MCF 10A (cell line): ENCODE data around the gene PCA3. TPM values are rescaled to one million over a fixed set of nuclear protein-coding genes. Genes with fewer than 3 reads are reported as not detected.

ENCODE experiments used
- BruUV-seq: library from RNA; stranded (reverse); fragments of 400-500 nt; replicated peaks from 2 replicates; lab custom pipeline; 2021; lab: Mats Ljungman, UMichigan
- CTCF ChIA-PET: fragments of 300-600 bp; sonication (Branson Sonifier 250); formaldehyde crosslinking; extraction: SDS; loops from one replicate; lab custom pipeline; 2021; ENCODE audit warnings: antibody characterized with exemption, inconsistent platforms; lab: Yijun Ruan, JAX
- POLR2A ChIA-PET: fragments of 300-600, 350-650 bp; sonication (Branson Sonifier 250); formaldehyde crosslinking; extraction: SDS; loops from one replicate; lab custom pipeline; 2020; ENCODE audit warnings: antibody characterized with exemption, inconsistent platforms; lab: Yijun Ruan, JAX
- DNase-seq: peaks from one replicate; pipeline ENCODE4 v3.0.0-alpha.2; 2018; ENCODE audit not compliant: unreplicated experiment
- H3K27ac Mint-ChIP-seq: one replicate; pipeline ENCODE4 v1.8.0; 2022; ENCODE audit warnings: mild to moderate bottlenecking, low read depth, mixed read lengths; ENCODE audit not compliant: unreplicated experiment
- H3K27me3 Mint-ChIP-seq: one replicate; pipeline ENCODE4 v1.8.0; 2022; ENCODE audit warnings: mixed read lengths; ENCODE audit not compliant: insufficient read depth, unreplicated experiment
- H3K36me3 Mint-ChIP-seq: one replicate; pipeline ENCODE4 v1.8.0; 2022; ENCODE audit warnings: mild to moderate bottlenecking, moderate library complexity, mixed read lengths; ENCODE audit not compliant: insufficient read depth, unreplicated experiment
- H3K4me1 Mint-ChIP-seq: one replicate; pipeline ENCODE4 v1.8.0; 2022; ENCODE audit warnings: mixed read lengths; ENCODE audit not compliant: insufficient read depth, unreplicated experiment
- H3K4me3 Mint-ChIP-seq: one replicate; pipeline ENCODE4 v1.8.0; 2022; ENCODE audit warnings: mild to moderate bottlenecking, moderate library complexity, mixed read lengths; ENCODE audit not compliant: unreplicated experiment
- H3K9me3 Mint-ChIP-seq: one replicate; pipeline ENCODE4 v1.8.0; 2022; ENCODE audit warnings: mixed read lengths; ENCODE audit not compliant: unreplicated experiment
- CTCF ChIP-seq: fragments of 200-600 bp; IDR thresholded peaks from one replicate; pipeline ENCODE4 v1.8.0; 2022; ENCODE audit warnings: antibody characterized with exemption, mild to moderate bottlenecking; ENCODE audit not compliant: unreplicated experiment
- intact Hi-C: fragments of 100-400 bp; cut with micrococcal nuclease; formaldehyde crosslinking; loops from 2 replicates; pipeline ENCODE4 v1.14.1; 2022
- total RNA-seq: library from RNA; stranded (reverse); gene quantifications from 2 replicates; pipeline ENCODE4 v1.2.3, GENCODE V29; 2022

The PCA3 gene
- total RNA-seq, 1 experiment from 2014 or later: not detected

- no TSS peak for BruUV-seq
- intact Hi-C loops: no loop called here
Observed at GRCh38 chr9:76733096-76733495, 31.1 kb upstream of the PCA3 start.

GRCh38 chr9:76734716-76735115 lies 29.5 kb upstream of the PCA3 start:
- BruUV-seq: no TSS peak
- Mint-ChIP-seq H3K4me3 (no peak overlapping the region), H3K27me3 (no peaks in the 10 kb centered on the region), H3K36me3 (no peaks in the 10 kb centered on the region), H3K4me1 (no peaks in the 10 kb centered on the region), H3K9me3 (no peaks in the 10 kb centered on the region), H3K27ac (no peak overlapping the region)
- CTCF ChIA-PET: interaction anchor here (0.6 kb wide), 1 partner anchor 252 kb away, joined by 3 read pairs; no protein-coding TSS in a partner anchor
- no peak for DNase-seq
- TF ChIP-seq CTCF: no peak
- POLR2A ChIA-PET: no interaction called here
- intact Hi-C loops: no loop called here

More at GRCh38 chr9:76733096-76733495, 31.1 kb upstream of the PCA3 start:
- CTCF ChIA-PET: no interaction called here
- TF ChIP-seq CTCF: no peak
- no peak overlapping the region for H3K4me3 Mint-ChIP-seq
- H3K9me3 Mint-ChIP-seq: no peaks in the 10 kb centered on the region
- H3K27ac Mint-ChIP-seq: no peak overlapping the region
- POLR2A ChIA-PET: no interaction called here
- no peaks in the 10 kb centered on the region for H3K36me3 Mint-ChIP-seq
- no peaks in the 10 kb centered on the region for H3K27me3 Mint-ChIP-seq
- DNase-seq: no peak
- no peaks in the 10 kb centered on the region for H3K4me1 Mint-ChIP-seq

- POLR2A ChIA-PET: no interaction called here
- no peak for TF ChIP-seq CTCF
- no TSS peak for BruUV-seq
- no peaks in the 10 kb centered on the region for H3K27me3 Mint-ChIP-seq
- DNase-seq: no peak
- H3K9me3 Mint-ChIP-seq: no peaks in the 10 kb centered on the region
- H3K4me1 Mint-ChIP-seq: no peaks in the 10 kb centered on the region
- CTCF ChIA-PET: interaction anchor here (1.6 kb wide), 1 partner anchor 720 kb away, joined by 3 read pairs; no protein-coding TSS in a partner anchor
- no peaks in the 10 kb centered on the region for H3K36me3 Mint-ChIP-seq
- H3K4me3 Mint-ChIP-seq: no peak overlapping the region
- H3K27ac Mint-ChIP-seq: no peak overlapping the region
- intact Hi-C loops: no loop called here
Observed at GRCh38 chr9:76737154-76737902, 26.9 kb upstream of the PCA3 start.

- no peak overlapping the region for H3K4me3 Mint-ChIP-seq
- H3K27me3 Mint-ChIP-seq: no peaks in the 10 kb centered on the region
- no peak for DNase-seq
- CTCF ChIA-PET: interaction anchor here (1.6 kb wide), 1 partner anchor 719 kb away, joined by 3 read pairs; no protein-coding TSS in a partner anchor
- no peaks in the 10 kb centered on the region for H3K4me1 Mint-ChIP-seq
- BruUV-seq: no TSS peak
- no peak overlapping the region for H3K27ac Mint-ChIP-seq
- TF ChIP-seq CTCF: no peak
- H3K9me3 Mint-ChIP-seq: no peaks in the 10 kb centered on the region
- POLR2A ChIA-PET: interaction anchor here (0.6 to 0.7 kb wide), 2 partner anchors 229 to 439 kb away, joined by 3 read pairs; partner anchors contain the start of gene VPS13A
- intact Hi-C loops: no loop called here
- H3K36me3 Mint-ChIP-seq: no peaks in the 10 kb centered on the region
Observed at GRCh38 chr9:76738402-76738801, 25.8 kb upstream of the PCA3 start.
